Spleen (tissue), 7 donors: ENCODE results near the gene PALD1.

ENCODE experiments used
- POLR2A ChIP-seq, 3 donors: fragments of 450-650 bp; IDR thresholded peaks; one replicate each; pipeline ENCODE4 v1.5.1; 2017; ENCODE audit warnings: antibody characterized with exemption in 3 of 3, mild to moderate bottlenecking in 1 of 3
- POLR2AphosphoS5 ChIP-seq, 3 donors: sonication (generic); formaldehyde crosslinking; IDR thresholded peaks; one replicate each; pipeline ENCODE4 v1.5.1; 2017; ENCODE audit warnings: antibody characterized with exemption in 3 of 3
- TF ChIP-seq, protein P1 (sequence below), 11 experiments: fragments of 200-600 bp in 7 of 11; fragments of 450-650 bp in 4 of 11; sonication (generic) in 4 of 11; IDR thresholded peaks in 8 of 11; conservative IDR thresholded peaks in 3 of 11; 1 replicate in 7 of 11; 2 replicates in 4 of 11; pipeline versions ENCODE4 v1.4.0 to v1.8.0; 2016 to 2021; ENCODE audit warnings: antibody characterized with exemption in 11 of 11, inconsistent platforms in 4 of 11, mild to moderate bottlenecking in 1 of 11
- donor health status: DM: no; HTN: no; CAD: no; lungs with moderate emphysema.
- donor health status: DM: no; HTN: no; CAD: no.
- donor health status: DM: no; HTN: no; CAD: no.

DNA sequence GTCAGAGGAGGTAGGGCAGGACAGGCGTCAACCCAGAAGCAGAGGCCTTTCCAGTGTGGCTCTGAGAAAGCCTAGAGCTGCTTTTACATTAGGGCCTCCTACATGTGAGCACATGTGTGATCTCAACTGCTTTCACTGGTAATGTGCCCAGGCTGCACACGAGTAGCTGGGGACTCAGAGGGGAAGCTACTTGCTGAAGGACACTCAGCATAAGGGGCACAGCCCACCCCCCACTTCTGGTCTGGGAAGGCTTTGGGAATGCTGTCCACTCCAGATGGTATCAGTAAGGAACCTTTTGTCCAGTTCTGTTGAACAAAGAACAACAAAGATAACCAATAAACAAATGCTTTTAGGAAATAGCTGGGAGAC, 105.1 kb downstream of the PALD1 start:
- TF ChIP-seq, protein P1, sequence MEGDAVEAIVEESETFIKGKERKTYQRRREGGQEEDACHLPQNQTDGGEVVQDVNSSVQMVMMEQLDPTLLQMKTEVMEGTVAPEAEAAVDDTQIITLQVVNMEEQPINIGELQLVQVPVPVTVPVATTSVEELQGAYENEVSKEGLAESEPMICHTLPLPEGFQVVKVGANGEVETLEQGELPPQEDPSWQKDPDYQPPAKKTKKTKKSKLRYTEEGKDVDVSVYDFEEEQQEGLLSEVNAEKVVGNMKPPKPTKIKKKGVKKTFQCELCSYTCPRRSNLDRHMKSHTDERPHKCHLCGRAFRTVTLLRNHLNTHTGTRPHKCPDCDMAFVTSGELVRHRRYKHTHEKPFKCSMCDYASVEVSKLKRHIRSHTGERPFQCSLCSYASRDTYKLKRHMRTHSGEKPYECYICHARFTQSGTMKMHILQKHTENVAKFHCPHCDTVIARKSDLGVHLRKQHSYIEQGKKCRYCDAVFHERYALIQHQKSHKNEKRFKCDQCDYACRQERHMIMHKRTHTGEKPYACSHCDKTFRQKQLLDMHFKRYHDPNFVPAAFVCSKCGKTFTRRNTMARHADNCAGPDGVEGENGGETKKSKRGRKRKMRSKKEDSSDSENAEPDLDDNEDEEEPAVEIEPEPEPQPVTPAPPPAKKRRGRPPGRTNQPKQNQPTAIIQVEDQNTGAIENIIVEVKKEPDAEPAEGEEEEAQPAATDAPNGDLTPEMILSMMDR (IDR thresholded peaks at IDR 0.05 in 8 of 11, conservative IDR thresholded peaks at IDR 0.05 in 3 of 11): no peak
- TF ChIP-seq POLR2A (IDR thresholded peaks at IDR 0.05) (no peak), POLR2AphosphoS5 (IDR thresholded peaks at IDR 0.05) (no peak)
